Measurements from ENCODE around the gene WDR43. TPM values are rescaled to one million over a fixed set of nuclear protein-coding genes. Genes with fewer than 3 reads are reported as not detected.

Gene WDR43
- total and polyA plus RNA-seq, 8 donors = 9.7 to 73.2 (median 18.6) TPM

GRCh38 chr2:28934769-28935168 is 40.3 kb downstream of the WDR43 start:
- no peak for DNase-seq
- 95 to 100% (median 98%) methylated on average over 2 of the region's 2 CpGs for WGBS, 5 donors
- H3K27me3 ChIP-seq = no peaks in the 10 kb centered on the region
- intact Hi-C loops (cut with DNase I; ENCODE audit: low total_unique reads) = no loop called here
- no peak for TF ChIP-seq CTCF (IDR thresholded peaks at IDR 0.05)
- no peak for TF ChIP-seq POLR2A (IDR thresholded peaks at IDR 0.05)
- no peak for TF ChIP-seq POLR2AphosphoS5 (IDR thresholded peaks at IDR 0.05)
- TF ChIP-seq EP300 (IDR thresholded peaks at IDR 0.05) = no peak
- H3K36me3 ChIP-seq = peaks cover 29 to 97% (median 93%) of the 10 kb centered on the region in 4 donors
- H3K27ac ChIP-seq = no peak overlapping the region
- H3K4me1 ChIP-seq = no peaks in the 10 kb centered on the region
- H3K9me3 ChIP-seq = no peaks in the 10 kb centered on the region
- no peak overlapping the region for H3K4me3 ChIP-seq

- WGBS, 5 donors = 89 to 90% (median 90%) methylated on average over 3 of the region's 3 CpGs
Measured at GRCh38 chr2:28941008-28941407, 46.5 kb downstream of the WDR43 start.

GRCh38 chr2:28944535-28945248 is 50.2 kb downstream of the WDR43 start:
- intact Hi-C loops (cut with DNase I; ENCODE audit: low total_unique reads) = no loop called here

More at GRCh38 chr2:28941008-28941407, 46.5 kb downstream of the WDR43 start:
- no peak overlapping the region for H3K27ac ChIP-seq
- no peak for TF ChIP-seq CTCF (IDR thresholded peaks at IDR 0.05)
- no peak for TF ChIP-seq EP300 (IDR thresholded peaks at IDR 0.05)
- TF ChIP-seq POLR2AphosphoS5 (IDR thresholded peaks at IDR 0.05) = no peak
- no peak for TF ChIP-seq POLR2A (IDR thresholded peaks at IDR 0.05)
- intact Hi-C loops (cut with DNase I; ENCODE audit: low total_unique reads) = no loop called here
- H3K4me1 ChIP-seq = no peaks in the 10 kb centered on the region
- H3K9me3 ChIP-seq = no peaks in the 10 kb centered on the region
- no peak for DNase-seq
- H3K4me3 ChIP-seq = no peak overlapping the region
- H3K36me3 ChIP-seq = peaks cover 39 to 93% (median 86%) of the 10 kb centered on the region in 4 donors
- no peaks in the 10 kb centered on the region for H3K27me3 ChIP-seq

GRCh38 chr2:28948160-28948559 is 53.7 kb downstream of the WDR43 start:
- Histone ChIP-seq H3K4me1 (peaks cover 4 to 24% (median 13%) of the 10 kb centered on the region in 4 donors), H3K9me3 (peaks cover 0 to 8% (median 0%) of the 10 kb centered on the region in 4 donors), H3K36me3 (peaks cover 19 to 68% (median 63%) of the 10 kb centered on the region in 4 donors), H3K4me3 (no peak overlapping the region), H3K27me3 (no peaks in the 10 kb centered on the region), H3K27ac (no peak overlapping the region)
- intact Hi-C loops (cut with DNase I; ENCODE audit: low total_unique reads) = no loop called here
- TF ChIP-seq POLR2AphosphoS5 (IDR thresholded peaks at IDR 0.05) = no peak
- TF ChIP-seq CTCF (IDR thresholded peaks at IDR 0.05) = no peak
- TF ChIP-seq POLR2A (IDR thresholded peaks at IDR 0.05) = no peak
- TF ChIP-seq EP300 (IDR thresholded peaks at IDR 0.05) = no peak
- WGBS, 5 donors = 90 to 99% (median 95%) methylated on average over 2 of the region's 2 CpGs
- no peak for DNase-seq

More at GRCh38 chr2:28944535-28945248, 50.2 kb downstream of the WDR43 start:
- H3K27ac ChIP-seq = no peak overlapping the region
- peaks cover 37 to 95% (median 92%) of the 10 kb centered on the region in 4 donors for H3K36me3 ChIP-seq
- H3K27me3 ChIP-seq = no peaks in the 10 kb centered on the region
- no peak for DNase-seq
- TF ChIP-seq POLR2A (IDR thresholded peaks at IDR 0.05) (no peak), EP300 (IDR thresholded peaks at IDR 0.05) (no peak), POLR2AphosphoS5 (IDR thresholded peaks at IDR 0.05) (no peak)
- peaks cover 0 to 8% (median 0%) of the 10 kb centered on the region in 4 donors for H3K9me3 ChIP-seq
- H3K4me3 ChIP-seq = no peak overlapping the region
- H3K4me1 ChIP-seq = no peaks in the 10 kb centered on the region
- WGBS, 5 donors = 82 to 94% (median 93%) methylated on average over 14 of the region's 14 CpGs

GRCh38 chr2:28949190-28949589 is 54.7 kb downstream of the WDR43 start:
- Histone ChIP-seq H3K27ac (no peak overlapping the region), H3K4me1 (peaks cover 4 to 24% (median 13%) of the 10 kb centered on the region in 4 donors), H3K4me3 (no peak overlapping the region), H3K27me3 (no peaks in the 10 kb centered on the region), H3K36me3 (peaks cover 10 to 58% (median 54%) of the 10 kb centered on the region in 4 donors), H3K9me3 (peaks cover 0 to 8% (median 0%) of the 10 kb centered on the region in 4 donors)
- no peak for DNase-seq
- intact Hi-C loops (cut with DNase I; ENCODE audit: low total_unique reads) = no loop called here
- 93 to 98% (median 95%) methylated on average over 1 of the region's 1 CpG for WGBS, 5 donors
- TF ChIP-seq POLR2AphosphoS5 (IDR thresholded peaks at IDR 0.05) = no peak
- no peak for TF ChIP-seq EP300 (IDR thresholded peaks at IDR 0.05)
- TF ChIP-seq CTCF (IDR thresholded peaks at IDR 0.05) = no peak
- no peak for TF ChIP-seq POLR2A (IDR thresholded peaks at IDR 0.05)

All from stomach (tissue), 9 donors.